Measurements from ENCODE around the gene GRIP1. TPM values are rescaled to one million over a fixed set of nuclear protein-coding genes. Genes with fewer than 3 reads are reported as not detected.
A peak's percentile ranks its signal among the peaks of the same experiment; 100 is the strongest.
"Not testable (repeated sequence)": the region's sequence is repeated elsewhere in the genome, so short reads cannot be mapped to it uniquely, and the experiment has no call there.

GRIP1 gene
- total RNA-seq, 6 donors from 2014 or later = 0.33 to 5.2 (median 1.7) TPM

- no peak for ATAC-seq (ENCODE audit: low FRiP score in 2 of 2)
- Histone ChIP-seq H3K27me3 (no peaks in the 10 kb centered on the region), H3K4me3 (no peak overlapping the region), H3K27ac (no peak overlapping the region), H3K36me3 (peaks cover 0 to 10% (median 1%) of the 10 kb centered on the region in 4 donors), H3K9me3 (no peaks in the 10 kb centered on the region), H3K4me1 (peaks cover 0 to 2% (median under 1%) of the 10 kb centered on the region in 4 donors)
- no peak for DNase-seq
- WGBS, 2 donors = 100% methylated on average over 1 of the region's 1 CpG
- TF ChIP-seq CTCF (IDR thresholded peaks at IDR 0.05) (no peak), EP300 (IDR thresholded peaks at IDR 0.05) (no peak), POLR2A (IDR thresholded peaks at IDR 0.05) (no peak), POLR2AphosphoS5 (IDR thresholded peaks at IDR 0.05) (no peak)
These were observed 369.3 kb downstream of the GRIP1 start for GRCh38 chr12:66309606-66310005.

DNA sequence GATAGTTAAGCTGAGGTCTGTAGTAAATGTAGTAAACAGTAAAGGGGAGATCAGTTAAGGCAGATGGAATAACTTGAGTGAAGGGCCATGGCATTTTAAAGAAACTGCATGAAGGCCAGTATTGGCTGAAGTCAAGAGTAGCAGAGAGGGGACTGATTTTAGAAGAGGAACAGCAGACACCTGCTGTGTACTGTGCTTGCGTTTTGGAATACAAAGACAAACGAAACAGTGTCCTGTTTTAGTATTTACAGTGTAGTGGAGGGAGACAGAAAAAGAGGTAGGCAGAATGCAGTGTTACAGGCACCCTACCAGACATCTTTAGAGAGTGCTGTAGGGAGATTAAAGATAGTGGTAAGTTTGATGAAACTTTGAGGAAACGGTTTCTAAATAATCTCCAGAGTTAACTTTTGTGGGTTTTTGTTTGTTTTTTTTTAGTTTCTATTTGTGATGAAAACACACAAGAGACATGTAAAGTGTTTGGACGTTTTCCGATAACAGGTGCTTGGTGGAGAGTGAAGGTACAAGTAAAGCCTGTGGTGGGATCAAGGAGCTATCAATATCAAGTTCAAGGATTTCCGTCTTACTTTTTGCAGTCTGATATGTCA, 374.5 kb downstream of the GRIP1 start:
- WGBS, 2 donors = 60 to 62% methylated on average over 6 of the region's 6 CpGs
- Histone ChIP-seq H3K27ac (no peak overlapping the region), H3K27me3 (no peaks in the 10 kb centered on the region), H3K4me1 (peaks cover 15 to 26% (median 19%) of the 10 kb centered on the region in 4 donors), H3K9me3 (no peaks in the 10 kb centered on the region), H3K4me3 (no peak overlapping the region), H3K36me3 (no peaks in the 10 kb centered on the region)
- no peak for DNase-seq
- no peak for TF ChIP-seq POLR2AphosphoS5 (IDR thresholded peaks at IDR 0.05)
- no peak for TF ChIP-seq EP300 (IDR thresholded peaks at IDR 0.05)
- TF ChIP-seq POLR2A (IDR thresholded peaks at IDR 0.05) = no peak
- TF ChIP-seq CTCF (IDR thresholded peaks at IDR 0.05) = no peak
- ATAC-seq (ENCODE audit: low FRiP score in 2 of 2) = no peak

DNA sequence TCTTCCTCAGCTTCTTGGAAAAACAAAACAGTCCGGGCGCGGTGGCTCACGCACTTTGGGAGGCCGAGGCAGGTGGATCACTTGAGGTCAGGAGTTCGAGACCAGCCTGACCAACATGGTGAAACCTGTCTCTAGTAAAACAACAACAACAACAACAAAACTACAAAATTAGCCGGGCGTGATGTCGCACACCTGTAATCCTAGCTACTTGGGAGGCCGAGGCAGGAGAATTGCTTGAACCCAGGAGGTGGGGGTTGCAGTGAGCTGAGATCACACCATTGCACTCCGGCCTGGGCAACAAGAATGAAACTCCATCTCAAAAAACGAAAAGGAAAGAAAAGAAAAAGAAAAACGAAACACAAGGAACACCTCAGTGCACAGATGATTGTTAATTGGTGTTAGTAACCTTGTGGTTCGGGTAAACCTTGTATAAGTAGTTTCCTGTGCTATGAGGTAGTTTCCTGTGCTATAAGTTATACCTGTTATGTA, 375.5 kb downstream of the GRIP1 start:
- H3K36me3 ChIP-seq; H3K27me3 ChIP-seq; ATAC-seq (ENCODE audit: low FRiP score in 2 of 2); H3K9me3 ChIP-seq: not testable (repeated sequence)
- H3K27ac ChIP-seq = peak overlapping the region in 2 of 4 donors; percentile 3 to 84
- WGBS, 2 donors = 71 to 80% methylated on average over 14 of the region's 14 CpGs
- H3K4me3 ChIP-seq = peak overlapping the region in 3 of 4 donors; percentile 58 to 66 (median 64)
- peaks cover 15 to 26% (median 19%) of the 10 kb centered on the region in 4 donors for H3K4me1 ChIP-seq
- DNase-seq = peak in 1 of 2 donors; percentile 27

DNA sequence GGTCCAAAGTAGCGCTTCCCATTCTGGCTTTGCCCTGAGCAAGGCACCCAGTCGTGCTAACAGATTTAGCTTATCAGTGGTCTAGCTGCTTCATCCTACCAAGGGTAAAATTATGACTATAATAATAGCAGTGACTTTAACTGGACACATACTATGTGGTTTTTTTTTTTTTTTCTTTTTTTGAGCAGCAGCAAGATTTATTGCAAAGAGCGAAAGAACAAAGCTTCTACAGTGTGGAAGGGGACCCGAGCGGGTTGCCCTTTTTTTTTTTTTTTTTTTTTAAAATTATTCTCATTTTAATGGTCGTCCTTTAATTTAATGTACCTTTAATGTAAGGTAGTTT, 376.1 kb downstream of the GRIP1 start:
- no peak for ATAC-seq (ENCODE audit: low FRiP score in 2 of 2)
- peak overlapping the region; percentile 58 to 76 (median 65) for H3K4me3 ChIP-seq
- no peaks in the 10 kb centered on the region for H3K27me3 ChIP-seq
- H3K9me3 ChIP-seq = no peaks in the 10 kb centered on the region
- DNase-seq = no peak
- H3K4me1 ChIP-seq = peaks cover 15 to 26% (median 19%) of the 10 kb centered on the region in 4 donors
- H3K27ac ChIP-seq = peak overlapping the region; percentile 72 to 88 (median 84)
- TF ChIP-seq POLR2AphosphoS5 (IDR thresholded peaks at IDR 0.05) (no peak), CTCF (IDR thresholded peaks at IDR 0.05) (no peak), EP300 (IDR thresholded peaks at IDR 0.05) (no peak), POLR2A (IDR thresholded peaks at IDR 0.05) (no peak)
- no peaks in the 10 kb centered on the region for H3K36me3 ChIP-seq
- WGBS, 2 donors = 15 to 20% methylated on average over 6 of the region's 6 CpGs

DNA sequence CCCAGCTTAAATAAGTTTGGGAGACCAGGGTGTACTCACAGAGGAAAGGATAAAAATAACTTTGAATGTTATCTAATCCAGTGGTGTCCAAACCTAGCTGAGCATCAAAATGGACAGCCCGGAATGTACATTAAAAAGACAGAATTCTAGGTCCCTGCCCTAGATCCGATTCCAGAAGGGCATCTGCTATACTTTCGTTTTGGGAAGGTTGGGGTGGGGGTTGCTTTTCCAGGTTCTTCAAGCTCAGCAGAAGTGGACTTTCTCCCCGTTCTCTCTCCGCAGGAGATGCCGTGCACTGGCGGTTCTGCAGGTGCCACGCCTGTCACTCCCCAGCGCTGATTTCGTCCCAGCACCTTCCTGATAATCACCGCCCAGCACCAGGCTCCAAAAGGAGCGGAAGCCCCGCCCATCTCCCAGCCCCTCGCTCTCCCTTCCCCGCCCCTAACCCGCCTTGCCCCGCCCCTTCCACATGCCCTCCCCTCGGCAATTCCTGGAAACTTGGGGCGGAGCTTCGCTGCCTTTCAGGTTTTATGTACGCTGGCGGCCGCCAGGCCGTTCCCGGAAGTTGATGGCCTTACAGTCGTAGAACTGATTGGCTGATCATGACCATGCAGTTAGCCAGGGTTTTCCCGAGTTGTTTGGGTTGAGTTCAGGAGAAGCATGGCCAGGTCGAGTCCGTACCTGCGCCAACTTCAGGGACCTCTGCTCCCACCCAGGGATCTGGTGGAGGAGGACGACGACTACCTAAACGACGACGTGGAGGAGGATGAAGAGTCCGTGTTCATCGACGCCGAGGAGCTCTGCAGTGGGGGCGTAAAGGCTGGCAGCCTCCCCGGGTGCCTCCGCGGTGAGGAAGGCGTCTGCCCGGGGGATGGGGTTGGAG, 376.7 kb downstream of the GRIP1 start, which contains the start of gene HELB:
Gene HELB (plus strand): TSS at position 550 of the 883 bp plus-strand sequence. CDS start 111 bp downstream, at position 661.
- DNase-seq = peak; percentile 96 to 99
- no peaks in the 10 kb centered on the region for H3K9me3 ChIP-seq
- H3K4me1 ChIP-seq = peaks cover 15 to 26% (median 19%) of the 10 kb centered on the region in 4 donors
- peak within 1 kb of the TSS; percentile 58 to 76 (median 65) for H3K4me3 ChIP-seq
- H3K27me3 ChIP-seq = no peaks in the 10 kb centered on the region
- peak; percentile 99 to 100 for ATAC-seq (ENCODE audit: low FRiP score in 2 of 2)
- TF ChIP-seq EP300 (IDR thresholded peaks at IDR 0.05) = peak in 2 of 4 donors; percentile 34 to 82
- peak in 1 of 6 experiments; percentile 11 for TF ChIP-seq CTCF (IDR thresholded peaks at IDR 0.05)
- TF ChIP-seq POLR2AphosphoS5 (IDR thresholded peaks at IDR 0.05) = peak; percentile 66 to 87
- TF ChIP-seq POLR2A (IDR thresholded peaks at IDR 0.05) = peak in 2 of 4 donors; percentile 64 to 83
- WGBS, 2 donors = 0 to 1% methylated on average over 26 to 42 of the region's 45 CpGs
- H3K27ac ChIP-seq = peak within 1 kb of the TSS; percentile 72 to 88 (median 84)
- H3K36me3 ChIP-seq = no peaks in the 10 kb centered on the region
